Measurements from ENCODE around the gene DARS1.

DNA sequence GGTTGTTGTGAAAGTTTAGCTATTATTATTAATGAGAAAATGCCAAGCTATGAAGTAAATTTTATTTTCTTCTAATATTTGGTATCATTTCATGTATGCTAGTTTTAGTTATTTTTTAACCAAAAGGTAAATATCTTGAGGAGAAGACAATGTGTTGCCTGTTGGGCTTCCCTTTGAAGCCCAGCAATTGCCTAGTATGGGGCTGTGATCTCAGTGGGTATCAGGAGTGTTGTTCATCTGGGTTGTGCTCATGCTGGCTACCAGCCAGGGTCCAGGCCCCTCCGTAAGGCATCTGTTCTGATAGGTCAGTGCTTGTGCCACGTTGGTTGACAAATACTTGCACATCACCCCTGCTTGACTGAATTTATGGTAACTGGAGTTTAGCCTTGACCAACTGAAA lies 38.0 kb upstream of the DARS1 start:
- TF ChIP-seq, protein P1, sequence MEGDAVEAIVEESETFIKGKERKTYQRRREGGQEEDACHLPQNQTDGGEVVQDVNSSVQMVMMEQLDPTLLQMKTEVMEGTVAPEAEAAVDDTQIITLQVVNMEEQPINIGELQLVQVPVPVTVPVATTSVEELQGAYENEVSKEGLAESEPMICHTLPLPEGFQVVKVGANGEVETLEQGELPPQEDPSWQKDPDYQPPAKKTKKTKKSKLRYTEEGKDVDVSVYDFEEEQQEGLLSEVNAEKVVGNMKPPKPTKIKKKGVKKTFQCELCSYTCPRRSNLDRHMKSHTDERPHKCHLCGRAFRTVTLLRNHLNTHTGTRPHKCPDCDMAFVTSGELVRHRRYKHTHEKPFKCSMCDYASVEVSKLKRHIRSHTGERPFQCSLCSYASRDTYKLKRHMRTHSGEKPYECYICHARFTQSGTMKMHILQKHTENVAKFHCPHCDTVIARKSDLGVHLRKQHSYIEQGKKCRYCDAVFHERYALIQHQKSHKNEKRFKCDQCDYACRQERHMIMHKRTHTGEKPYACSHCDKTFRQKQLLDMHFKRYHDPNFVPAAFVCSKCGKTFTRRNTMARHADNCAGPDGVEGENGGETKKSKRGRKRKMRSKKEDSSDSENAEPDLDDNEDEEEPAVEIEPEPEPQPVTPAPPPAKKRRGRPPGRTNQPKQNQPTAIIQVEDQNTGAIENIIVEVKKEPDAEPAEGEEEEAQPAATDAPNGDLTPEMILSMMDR (IDR thresholded peaks at IDR 0.05), result no peak
- TF ChIP-seq POLR2A (IDR thresholded peaks at IDR 0.05) (no peak), POLR2AphosphoS5 (IDR thresholded peaks at IDR 0.05) (no peak)
